K562 (cell line): ENCODE results near the gene RNF180.

ENCODE experiments used
- HNRNPL ChIP-seq: fragments of 200-400 bp; formaldehyde crosslinking; IDR thresholded peaks from 2 replicates; pipeline ENCODE4 v1.6.1; 2017; ENCODE audit warnings: low read depth, mild to moderate bottlenecking, low read length
- MAX ChIP-seq: sonication (generic); formaldehyde crosslinking; IDR thresholded peaks from 2 replicates; pipeline ENCODE4 v1.9.0; 2022; ENCODE audit warnings: mild to moderate bottlenecking, missing genetic modification reagents
- MTA3 ChIP-seq: fragments of 450-650 bp; formaldehyde crosslinking; IDR thresholded peaks from 2 replicates; pipeline ENCODE4 v1.6.1; 2017; ENCODE audit warnings: mild to moderate bottlenecking, borderline replicate concordance
- NFXL1 ChIP-seq: fragments of 450-650 bp; formaldehyde crosslinking; IDR thresholded peaks from 2 replicates; pipeline ENCODE4 v1.4.0; 2021; ENCODE audit warnings: mild to moderate bottlenecking
- PRDM10 ChIP-seq: fragments of 450-650 bp; IDR thresholded peaks from 2 replicates; pipeline ENCODE4 v1.6.1; 2018; ENCODE audit not compliant: partially characterized antibody
- RERE ChIP-seq: sonication (generic); formaldehyde crosslinking; IDR thresholded peaks from 2 replicates; pipeline ENCODE4 v1.8.0; 2023; ENCODE audit warnings: missing genetic modification reagents, mild to moderate bottlenecking, borderline replicate concordance
- REST ChIP-seq, 2 experiments: fragments of 450-650 bp; formaldehyde crosslinking in 1 of 2; IDR thresholded peaks; 2 replicates each; pipeline versions ENCODE4 v1.4.0 to v1.6.1; 2014 to 2020; ENCODE audit warnings: mild to moderate bottlenecking in 2 of 2, borderline replicate concordance in 1 of 2, low read depth in 1 of 2
- TEAD4 ChIP-seq, 2 experiments: sonication (generic) in 1 of 2; formaldehyde crosslinking in 1 of 2; IDR thresholded peaks; 2 replicates each; pipeline versions ENCODE4 v1.6.1 to v1.8.0; 2012 to 2022; ENCODE audit warnings: borderline replicate concordance in 1 of 2, inconsistent platforms in 1 of 2, low read length in 1 of 2, mild to moderate bottlenecking in 1 of 2, missing genetic modification reagents in 1 of 2
- USF2 ChIP-seq: sonication (generic); formaldehyde crosslinking; IDR thresholded peaks from 2 replicates; pipeline ENCODE4 v1.5.0; 2020; ENCODE audit warnings: missing genetic modification reagents
- ZNF311 ChIP-seq: fragments of 250-450 bp; sonication (Bioruptor Pico); IDR thresholded peaks from 2 replicates; pipeline ENCODE4 v1.4.0; 2020; ENCODE audit warnings: mild to moderate bottlenecking, moderate library complexity

GRCh38 chr5:64418013-64418412, 252.4 kb downstream of the RNF180 start:
- TF ChIP-seq PRDM10 (no peak), HNRNPL (no peak), MTA3 (no peak), USF2 (CRISPR knock-in tag) (no peak), TEAD4 (IDR thresholded peaks at IDR 0.05; ENCODE audit: low read length) (no peak), TEAD4 (CRISPR knock-in tag; IDR thresholded peaks at IDR 0.05; ENCODE audit: borderline replicate concordance) (no peak), REST (IDR thresholded peaks at IDR 0.05; ENCODE audit: borderline replicate concordance) (no peak), REST (CRISPR knock-in tag; IDR thresholded peaks at IDR 0.05; ENCODE audit: low read depth) (no peak), MAX (no peak), RERE (CRISPR knock-in tag) (no peak), NFXL1 (CRISPR knock-in tag) (no peak), ZNF311 (no peak)
